Peyer's patch (tissue), 4 donors: Measurements from ENCODE around the gene STPG3. TPM values are rescaled to one million over a fixed set of nuclear protein-coding genes. Genes with fewer than 3 reads are reported as not detected.
"Not testable (repeated sequence)": the region's sequence is repeated elsewhere in the genome, so short reads cannot be mapped to it uniquely, and the experiment has no call there.

Source experiments
- DNase-seq, 3 donors: peaks; one replicate each; pipeline ENCODE4 v3.0.0-alpha.2; 2017 to 2019
- H3K27ac ChIP-seq, 4 donors: fragments of 200-600 bp; sonication (generic); one replicate each; pipeline ENCODE4 v1.5.1; 2016 to 2019
- H3K27me3 ChIP-seq, 2 donors: fragments of 200-600 bp; sonication (generic); one replicate each; pipeline ENCODE4 v1.5.1; 2019
- H3K36me3 ChIP-seq, 3 donors: fragments of 200-600 bp; sonication (generic); one replicate each; pipeline ENCODE4 v1.5.1; 2016 to 2019
- H3K4me1 ChIP-seq, 4 donors: fragments of 200-600 bp; sonication (generic); one replicate each; pipeline ENCODE4 v1.5.1; 2016 to 2019
- H3K4me3 ChIP-seq, 4 donors: fragments of 200-600 bp; sonication (generic); 1 replicate in 3 of 4; 2 replicates in 1 of 4; pipeline ENCODE4 v1.5.1; 2016 to 2019; ENCODE audit warnings: mild to moderate bottlenecking in 1 of 4
- H3K9me3 ChIP-seq, 4 donors: fragments of 200-600 bp; sonication (generic); one replicate each; pipeline ENCODE4 v1.5.1; 2016 to 2019; ENCODE audit warnings: mild to moderate bottlenecking in 1 of 4
- CTCF ChIP-seq, 6 experiments: fragments of 450-650 bp in 4 of 6; fragments of 200-600 bp in 2 of 6; sonication (generic) in 1 of 6; IDR thresholded peaks; one replicate each; pipeline ENCODE4 v1.5.1; 2017 to 2019; ENCODE audit warnings: antibody characterized with exemption in 6 of 6, mild to moderate bottlenecking in 3 of 6, moderate library complexity in 1 of 6
- POLR2A ChIP-seq, 2 donors: fragments of 450-650 bp; IDR thresholded peaks; one replicate each; pipeline ENCODE4 v1.5.1; 2017; ENCODE audit warnings: antibody characterized with exemption in 2 of 2, mild to moderate bottlenecking in 2 of 2, moderate library complexity in 2 of 2
- total RNA-seq, 4 donors: library from RNA; depleted of rRNA; stranded (reverse); fragments of >200 nt; gene quantifications; one replicate each; pipeline ENCODE4 v1.1.0, GENCODE V29; 2016

The STPG3 gene
- total RNA-seq, 4 donors from 2014 or later, result not detected

DNA sequence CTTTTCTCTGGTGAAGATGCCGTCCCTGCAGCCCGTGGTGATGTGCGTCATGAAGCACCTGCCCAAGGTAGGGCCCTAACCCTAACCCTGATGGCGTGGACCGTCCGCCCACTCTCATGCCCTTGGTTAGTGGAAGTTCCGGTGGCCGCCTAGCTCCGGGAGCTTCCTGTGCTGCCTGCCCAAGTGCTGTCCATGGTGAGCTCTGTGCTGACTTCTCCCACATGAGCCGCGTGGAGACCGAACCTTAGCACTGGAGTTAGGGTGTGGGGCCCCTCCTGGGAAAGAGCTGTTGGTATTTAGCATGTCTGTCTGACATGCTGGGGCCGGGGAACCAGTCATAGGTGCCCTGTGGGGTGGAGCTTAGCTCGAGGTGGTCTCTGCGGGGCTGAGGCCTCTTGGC is 5.3 kb downstream of the STPG3 start:
- Histone ChIP-seq H3K27me3 (no peaks in the 10 kb centered on the region), H3K27ac (no peak overlapping the region), H3K36me3 (peaks cover 0 to 24% (median 0%) of the 10 kb centered on the region in 3 donors), H3K4me1 (peaks cover 4 to 30% (median 12%) of the 10 kb centered on the region in 4 donors), H3K4me3 (peak overlapping the region in 3 of 4 donors; percentile 100), H3K9me3 (no peaks in the 10 kb centered on the region)
- DNase-seq, result no peak
- TF ChIP-seq POLR2A (IDR thresholded peaks at IDR 0.05) (no peak), CTCF (IDR thresholded peaks at IDR 0.05) (no peak)

DNA sequence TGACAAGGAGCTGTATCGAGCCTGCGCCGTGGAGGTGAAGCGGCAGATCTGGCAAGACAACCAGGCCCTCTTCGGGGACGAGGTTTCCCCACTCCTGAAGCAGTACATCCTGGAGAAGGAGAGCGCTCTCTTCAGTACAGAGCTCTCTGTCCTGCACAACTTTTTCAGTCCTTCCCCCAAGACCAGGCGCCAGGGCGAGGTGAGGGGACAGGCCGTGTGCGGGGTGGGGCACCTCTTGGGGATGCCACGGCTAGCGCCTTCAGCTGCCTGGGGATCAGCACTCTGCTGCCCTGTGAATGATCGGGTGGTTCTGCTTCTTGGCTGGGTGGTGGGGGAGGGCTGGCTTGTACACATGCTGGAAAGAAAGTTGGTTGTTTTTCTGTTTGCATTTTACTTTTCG is 5.8 kb downstream of the STPG3 start:
- peaks cover 0 to 24% (median 0%) of the 10 kb centered on the region in 3 donors for H3K36me3 ChIP-seq
- no peak overlapping the region for H3K4me3 ChIP-seq
- no peak overlapping the region for H3K27ac ChIP-seq
- H3K4me1 ChIP-seq, result peaks cover 4 to 30% (median 12%) of the 10 kb centered on the region in 4 donors
- H3K27me3 ChIP-seq, result no peaks in the 10 kb centered on the region
- TF ChIP-seq CTCF (IDR thresholded peaks at IDR 0.05) (no peak), POLR2A (IDR thresholded peaks at IDR 0.05) (no peak)
- no peak for DNase-seq
- H3K9me3 ChIP-seq, result no peaks in the 10 kb centered on the region

- H3K36me3 ChIP-seq, result peaks cover 0 to 56% (median 0%) of the 10 kb centered on the region in 3 donors
- TF ChIP-seq CTCF (IDR thresholded peaks at IDR 0.05), result peak in 5 of 6 experiments; percentile 16 to 51 (median 47)
- H3K27ac ChIP-seq, H3K4me1 ChIP-seq, H3K9me3 ChIP-seq, H3K4me3 ChIP-seq, DNase-seq, H3K27me3 ChIP-seq: not testable (repeated sequence)
Measured at GRCh38 chr9:137262173-137262908, 11.3 kb downstream of the STPG3 start.

GRCh38 chr9:137262909-137263285 is 11.8 kb downstream of the STPG3 start:
- Histone ChIP-seq H3K27ac (no peak overlapping the region), H3K4me1 (peaks cover 0 to 3% (median 0%) of the 10 kb centered on the region in 4 donors), H3K4me3 (no peak overlapping the region), H3K9me3 (no peaks in the 10 kb centered on the region), H3K36me3 (peaks cover 0 to 54% (median 0%) of the 10 kb centered on the region in 3 donors), H3K27me3 (no peaks in the 10 kb centered on the region)
- TF ChIP-seq POLR2A (IDR thresholded peaks at IDR 0.05) (no peak), CTCF (IDR thresholded peaks at IDR 0.05) (no peak)
- DNase-seq, result no peak

DNA sequence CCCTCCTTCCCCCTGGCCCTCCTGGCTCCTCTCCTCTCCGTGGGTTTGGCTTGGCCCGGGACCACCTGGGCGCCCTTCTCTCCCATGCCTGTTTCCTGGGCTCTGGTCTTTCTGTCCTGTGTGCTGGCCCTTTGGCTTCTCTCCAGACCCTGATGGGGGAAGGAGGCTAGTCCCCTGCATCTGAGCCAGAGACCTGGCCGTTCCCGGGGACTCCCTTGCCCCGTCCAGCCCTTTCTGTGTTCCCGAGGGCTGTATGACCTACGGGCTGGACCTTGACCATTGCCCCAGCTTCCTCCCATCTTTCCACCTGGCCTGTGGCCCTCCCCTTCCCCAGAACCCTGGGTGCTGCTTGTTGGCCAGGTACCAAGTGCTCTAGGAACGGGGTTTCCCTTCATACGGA is 12.4 kb downstream of the STPG3 start:
- H3K27me3 ChIP-seq, result no peaks in the 10 kb centered on the region
- no peak overlapping the region for H3K4me3 ChIP-seq
- no peak for DNase-seq
- TF ChIP-seq CTCF (IDR thresholded peaks at IDR 0.05) (no peak), POLR2A (IDR thresholded peaks at IDR 0.05) (no peak)
- no peak overlapping the region for H3K27ac ChIP-seq
- no peaks in the 10 kb centered on the region for H3K9me3 ChIP-seq
- H3K4me1 ChIP-seq, result peaks cover 0 to 9% (median 0%) of the 10 kb centered on the region in 4 donors
- peaks cover 0 to 49% (median 0%) of the 10 kb centered on the region in 3 donors for H3K36me3 ChIP-seq
